ENCODE measurements around the gene LRCOL1.

Gene LRCOL1

DNA sequence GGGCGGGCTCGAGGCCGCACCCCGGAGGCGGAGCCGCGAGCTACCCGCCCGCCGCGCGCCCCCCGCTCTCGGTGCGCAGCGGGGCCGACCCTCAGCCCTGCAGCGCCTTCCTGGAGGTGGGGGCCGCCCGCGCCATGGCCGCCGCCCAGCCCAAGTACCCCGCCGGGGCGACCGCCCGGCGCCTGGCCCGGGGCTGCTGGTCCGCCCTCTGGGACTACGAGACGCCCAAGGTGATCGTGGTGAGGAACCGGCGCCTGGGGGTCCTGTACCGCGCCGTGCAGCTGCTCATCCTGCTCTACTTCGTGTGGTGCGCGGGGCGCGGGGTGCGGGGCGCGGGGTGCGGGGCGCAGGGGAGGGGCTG lies 8.3 kb upstream of the LRCOL1 start, which contains the start of gene P2RX2:
Gene P2RX2, plus strand, starts transcription at position 94 of the 361 bp plus-strand sequence. Its CDS starts 41 bp downstream, at position 135.
- no peak for DNase-seq

DNA sequence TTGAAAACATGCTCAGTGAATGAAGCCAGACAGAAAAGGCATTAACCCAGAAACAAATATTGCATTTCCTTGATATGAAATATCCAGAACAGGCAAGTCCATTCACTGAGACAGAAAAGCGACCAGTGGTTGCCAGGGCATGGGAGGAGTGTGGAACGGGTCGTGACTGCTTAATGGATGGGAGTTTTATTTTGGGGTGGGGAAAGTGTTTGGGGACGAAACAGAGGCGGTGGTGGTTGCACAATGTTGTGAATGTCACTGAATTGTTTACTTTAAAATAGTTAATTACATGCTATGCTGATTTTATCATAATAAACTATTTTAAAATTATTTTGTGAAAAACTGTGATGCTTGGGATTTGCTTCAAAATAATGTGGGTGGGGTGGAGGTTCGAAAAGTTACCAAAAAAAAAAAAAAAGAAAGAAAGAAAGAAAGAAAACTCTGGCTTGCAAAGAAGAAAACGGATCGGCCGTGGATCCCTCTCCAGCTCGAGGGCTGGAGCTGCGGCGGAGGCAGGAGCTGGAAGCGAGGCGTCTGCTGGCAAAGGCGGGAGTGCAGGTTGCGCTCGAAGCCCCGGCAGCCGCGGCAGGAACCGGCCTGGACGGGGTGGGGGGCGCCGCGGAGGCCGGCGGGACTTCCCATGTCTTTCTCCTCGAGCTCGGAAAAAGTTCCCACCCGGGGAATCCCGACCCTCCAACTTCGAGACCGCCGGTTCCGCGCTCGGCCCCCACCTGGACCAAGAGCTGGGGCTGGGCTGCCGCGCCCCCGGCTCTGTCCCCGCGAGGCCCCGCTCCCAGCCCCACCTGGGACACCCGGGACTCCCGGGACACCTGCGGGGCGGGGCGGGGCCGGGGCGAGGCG lies 7.7 kb upstream of the LRCOL1 start:
- DNase-seq, result no peak

DNA sequence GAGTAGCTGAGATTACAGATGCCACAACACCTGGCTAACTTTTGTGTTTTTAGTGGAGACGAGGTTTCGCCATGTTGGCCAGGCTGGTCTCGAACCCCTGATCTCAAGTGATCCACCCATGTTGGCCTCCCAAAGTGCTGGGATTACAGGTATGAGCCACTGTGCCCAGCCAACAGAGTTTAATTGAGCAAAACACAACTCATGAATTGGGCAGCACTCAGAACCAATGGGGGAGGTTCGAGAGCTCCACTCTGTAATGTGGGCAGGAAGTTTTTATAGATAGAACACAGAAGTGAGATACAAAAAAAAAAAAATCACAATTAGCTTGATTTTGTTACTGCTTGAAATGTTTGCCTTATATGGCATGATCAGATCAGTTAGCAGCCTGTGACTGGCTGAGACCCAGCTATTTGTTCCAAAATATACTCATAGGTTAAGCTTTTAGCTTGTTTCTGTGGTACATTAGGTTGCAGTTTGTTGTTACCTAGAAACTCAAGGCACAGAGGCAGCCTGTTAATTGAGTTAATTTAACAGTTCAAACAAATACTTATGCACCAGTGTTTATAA lies 6.8 kb upstream of the LRCOL1 start:
- no peak for DNase-seq

DNA sequence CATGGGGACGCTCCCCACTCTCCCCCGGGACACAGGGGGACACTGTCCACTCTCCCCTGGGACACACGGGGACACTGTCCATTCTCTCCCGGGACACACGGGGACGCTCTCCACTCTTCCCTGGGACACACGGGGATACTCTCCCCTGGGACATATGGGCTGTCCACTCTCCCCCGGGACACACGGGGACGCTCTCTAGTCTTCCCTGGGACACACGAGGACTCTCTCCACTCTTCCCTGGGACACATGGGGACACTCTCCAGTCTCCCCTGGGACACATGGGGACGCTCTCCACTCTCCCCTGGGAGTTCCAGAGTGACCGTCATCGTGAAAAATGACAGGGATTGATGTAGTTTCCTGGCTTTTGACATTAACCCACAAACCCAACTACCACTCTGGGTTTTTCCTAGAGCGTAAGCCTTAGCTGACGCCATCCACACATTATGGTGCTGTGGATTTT lies 5.2 kb upstream of the LRCOL1 start:
- no peak for DNase-seq

DNA sequence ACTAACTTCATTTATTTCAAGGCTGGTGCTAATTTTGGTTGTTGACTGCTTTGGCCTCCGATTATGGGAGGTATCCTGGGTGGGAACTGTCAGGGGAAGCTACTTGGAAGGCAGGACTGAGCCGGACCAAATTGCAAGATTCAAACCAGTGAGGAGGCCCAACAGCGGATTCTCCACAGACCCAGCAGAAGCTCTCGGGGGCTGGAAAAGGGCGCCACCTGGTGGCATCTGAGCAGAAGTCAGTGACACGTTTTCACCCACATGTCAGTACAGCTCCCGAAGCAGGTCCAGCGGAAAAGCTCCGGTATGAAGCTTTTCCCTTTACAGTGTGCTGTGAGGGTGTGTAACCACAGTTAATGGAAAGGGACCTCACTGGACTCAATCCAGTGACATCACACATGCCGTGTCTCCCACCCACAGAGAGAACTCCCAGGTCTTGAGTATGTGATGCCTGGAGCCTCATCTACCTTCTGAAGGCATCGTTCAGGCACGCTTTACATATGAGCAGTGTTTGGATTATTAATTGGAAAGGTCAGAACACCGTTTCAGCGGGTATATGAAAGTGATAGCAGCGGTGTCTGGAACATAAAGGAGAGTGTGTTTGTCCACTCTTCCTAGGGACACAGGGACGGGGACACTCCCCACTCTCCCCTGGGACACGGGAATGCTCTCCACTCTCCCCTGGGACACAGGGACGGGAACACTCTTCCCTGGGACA lies 4.6 kb upstream of the LRCOL1 start:
- peak; percentile 76 for DNase-seq

DNA sequence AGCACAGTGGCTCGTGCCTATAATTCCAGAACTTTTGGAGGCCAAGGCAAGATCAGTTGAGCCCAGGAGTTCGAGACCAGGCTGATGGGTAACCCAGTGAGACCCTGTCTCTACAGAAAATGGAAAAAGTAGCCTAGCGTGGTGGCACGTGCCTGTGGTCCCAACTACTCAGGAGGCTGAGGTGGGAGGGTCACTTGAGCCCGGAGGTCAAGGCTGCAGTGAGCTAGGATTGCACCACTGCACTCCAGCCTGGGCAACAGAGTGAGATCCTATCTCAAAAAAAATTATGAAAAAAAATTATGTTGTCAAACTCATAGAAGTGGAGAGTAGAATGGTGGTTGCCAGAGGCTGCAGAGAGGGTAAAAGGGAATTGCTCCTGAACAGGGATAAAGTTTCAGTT lies 3.6 kb upstream of the LRCOL1 start:
- no peak for DNase-seq

DNA sequence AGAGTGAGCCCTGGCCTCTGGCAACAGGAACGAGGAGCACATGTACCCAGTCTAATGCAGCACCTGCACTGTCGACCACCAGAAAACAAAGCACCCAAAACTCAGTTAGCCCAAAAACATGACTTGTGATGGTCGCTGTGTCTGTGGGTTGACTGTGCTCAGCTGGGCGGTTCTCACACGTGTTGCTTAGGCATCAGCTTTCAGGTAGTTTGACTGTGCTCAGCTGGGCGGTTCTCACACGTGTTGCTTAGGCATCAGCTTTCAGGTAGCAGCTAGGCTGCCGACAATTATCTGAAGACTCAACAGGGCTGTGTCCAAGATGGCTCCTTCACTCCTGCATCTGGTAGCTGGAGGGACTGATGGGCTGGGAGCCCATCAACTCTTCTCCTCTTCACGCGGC lies 1.2 kb upstream of the LRCOL1 start:
- DNase-seq, result no peak

DNA sequence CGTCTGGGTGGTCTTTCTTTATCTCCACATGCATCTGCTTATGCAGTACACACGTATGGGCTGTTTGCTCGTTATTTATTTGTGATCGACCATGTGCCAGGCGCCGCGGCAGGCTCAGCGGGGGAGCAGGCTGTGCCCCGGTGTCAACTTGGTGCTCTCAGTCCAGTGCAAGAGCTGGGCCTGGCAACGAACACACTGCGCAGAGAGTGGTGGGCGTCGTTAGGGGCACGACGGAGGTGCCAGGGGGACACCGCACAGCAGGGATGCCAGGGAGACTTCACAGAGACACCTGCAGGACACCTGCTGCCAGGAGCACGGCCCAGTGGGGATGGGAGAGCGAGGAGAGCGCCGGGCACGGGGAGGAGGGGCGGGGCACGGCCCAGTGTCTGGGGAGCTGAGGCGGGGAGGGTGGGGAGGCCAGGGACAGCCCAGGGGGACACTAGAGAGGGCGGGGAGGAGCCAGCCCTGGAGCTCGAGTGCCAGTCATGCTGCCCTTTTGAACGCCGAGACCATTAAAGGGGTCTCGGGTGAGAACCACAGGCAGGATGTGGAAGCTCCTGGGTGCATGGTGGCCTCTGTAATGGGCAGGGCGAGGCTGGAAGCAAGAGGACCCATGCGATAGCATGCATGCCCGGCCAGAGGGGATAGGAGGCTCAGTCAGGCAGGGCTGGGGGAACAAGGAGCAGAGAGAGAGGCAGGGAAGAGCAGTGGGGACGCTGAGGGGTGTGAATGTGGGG lies 652 bp upstream of the LRCOL1 start:
- DNase-seq, result no peak

DNA sequence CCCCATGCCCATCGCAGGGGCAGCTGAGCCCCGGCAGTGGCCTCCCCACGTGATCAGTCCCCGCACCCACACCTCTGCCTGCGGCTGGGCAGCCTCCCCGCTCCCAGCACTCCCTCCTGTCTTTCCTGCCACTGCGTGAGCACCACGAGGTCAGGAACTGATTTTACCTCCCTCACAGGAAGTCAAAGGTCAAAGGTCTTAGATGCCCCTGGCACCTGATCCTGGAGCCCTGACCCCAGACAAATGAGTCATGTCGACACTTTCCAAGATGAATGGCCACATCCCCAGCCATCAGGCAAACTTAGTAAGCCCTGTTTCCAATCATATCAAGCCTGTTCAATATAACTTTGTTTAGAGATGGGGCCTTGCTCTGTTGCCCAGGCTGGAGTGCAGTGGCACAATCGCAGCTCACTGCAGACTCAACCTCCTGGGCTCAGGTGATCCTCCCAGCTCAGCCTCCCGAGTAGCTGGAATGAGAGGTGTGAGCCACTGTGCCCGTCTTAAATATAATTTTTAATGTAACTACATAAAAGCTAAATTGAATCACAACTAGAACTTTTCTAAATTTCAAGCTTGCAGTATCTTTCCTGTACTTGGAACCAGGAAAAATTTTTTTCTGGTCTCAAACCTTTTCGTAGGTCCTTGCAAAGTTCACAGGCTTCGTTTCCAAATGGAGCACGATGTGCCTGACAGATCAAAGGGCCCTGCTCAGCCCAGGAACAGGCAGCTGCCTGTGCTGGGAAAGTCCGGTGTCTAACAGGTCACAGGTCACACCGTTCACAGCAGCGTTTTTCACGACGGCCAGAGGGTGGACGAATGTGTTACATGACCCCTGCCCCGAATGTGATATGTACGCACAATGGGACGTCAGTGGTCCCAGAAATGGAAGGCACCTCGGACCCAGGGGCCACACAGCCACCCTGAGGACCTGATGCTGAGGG lies 1.9 kb downstream of the LRCOL1 start:
- no peak for DNase-seq

DNA sequence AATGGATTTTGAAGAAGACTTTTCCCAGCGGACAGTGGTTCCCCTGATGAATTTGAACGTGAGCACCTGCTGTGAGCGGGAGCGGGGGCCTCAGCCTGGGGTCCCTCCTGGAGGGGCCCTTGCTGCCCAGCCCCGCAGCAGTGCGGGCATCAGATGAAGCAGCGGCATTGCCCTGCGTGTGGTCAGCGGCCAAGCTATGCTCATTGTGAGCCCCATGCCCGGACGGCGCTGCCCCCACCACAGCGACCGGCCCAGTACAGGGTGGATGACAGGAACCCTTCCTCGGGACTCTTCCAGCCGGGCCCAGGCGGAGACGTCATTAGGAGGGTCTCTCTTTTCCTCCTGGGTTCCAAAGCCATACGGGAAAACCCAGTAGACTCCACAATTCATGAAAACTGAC lies 3.5 kb downstream of the LRCOL1 start:
- no peak for DNase-seq

DNA sequence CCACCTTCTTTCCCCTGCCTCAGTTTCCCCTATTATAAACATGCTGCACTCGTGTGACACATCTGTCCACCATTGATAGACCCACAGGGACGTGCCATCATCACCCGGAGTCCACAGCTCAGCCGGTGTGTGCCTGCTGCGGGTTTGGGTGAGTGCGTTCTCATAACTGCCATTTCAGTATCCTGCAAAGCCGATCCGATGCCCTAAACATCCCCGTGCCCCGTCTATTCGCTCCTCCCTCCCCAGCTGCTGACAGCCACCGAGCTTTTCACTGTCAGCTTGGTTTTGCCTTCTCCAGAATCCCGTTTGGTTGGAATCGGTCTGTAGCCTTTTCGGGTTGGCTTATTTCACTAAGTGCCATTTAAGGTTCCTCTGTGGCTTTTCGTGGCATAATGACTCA lies 3.9 kb downstream of the LRCOL1 start:
- no peak for DNase-seq

DNA sequence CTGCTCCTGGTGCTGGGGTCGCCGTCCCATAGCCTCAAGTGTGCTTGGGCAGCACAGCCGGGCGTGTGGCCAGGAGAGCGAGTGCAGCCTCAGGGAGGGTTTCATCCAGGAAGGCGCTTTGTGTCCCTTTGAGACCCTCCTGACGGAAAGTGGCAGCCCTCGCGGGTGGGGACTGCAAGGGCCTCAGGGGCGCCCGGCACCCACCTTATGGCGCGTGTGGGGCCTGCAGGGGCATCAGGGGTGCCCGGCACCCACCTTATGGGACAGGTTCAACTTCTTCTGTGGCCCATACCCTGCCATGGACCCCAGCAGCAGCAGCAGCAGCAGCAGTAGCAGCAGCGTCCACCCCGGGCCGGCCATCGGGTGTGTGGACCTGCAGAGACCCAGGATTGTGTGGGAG lies 4.5 kb downstream of the LRCOL1 start:
- no peak for DNase-seq

DNA sequence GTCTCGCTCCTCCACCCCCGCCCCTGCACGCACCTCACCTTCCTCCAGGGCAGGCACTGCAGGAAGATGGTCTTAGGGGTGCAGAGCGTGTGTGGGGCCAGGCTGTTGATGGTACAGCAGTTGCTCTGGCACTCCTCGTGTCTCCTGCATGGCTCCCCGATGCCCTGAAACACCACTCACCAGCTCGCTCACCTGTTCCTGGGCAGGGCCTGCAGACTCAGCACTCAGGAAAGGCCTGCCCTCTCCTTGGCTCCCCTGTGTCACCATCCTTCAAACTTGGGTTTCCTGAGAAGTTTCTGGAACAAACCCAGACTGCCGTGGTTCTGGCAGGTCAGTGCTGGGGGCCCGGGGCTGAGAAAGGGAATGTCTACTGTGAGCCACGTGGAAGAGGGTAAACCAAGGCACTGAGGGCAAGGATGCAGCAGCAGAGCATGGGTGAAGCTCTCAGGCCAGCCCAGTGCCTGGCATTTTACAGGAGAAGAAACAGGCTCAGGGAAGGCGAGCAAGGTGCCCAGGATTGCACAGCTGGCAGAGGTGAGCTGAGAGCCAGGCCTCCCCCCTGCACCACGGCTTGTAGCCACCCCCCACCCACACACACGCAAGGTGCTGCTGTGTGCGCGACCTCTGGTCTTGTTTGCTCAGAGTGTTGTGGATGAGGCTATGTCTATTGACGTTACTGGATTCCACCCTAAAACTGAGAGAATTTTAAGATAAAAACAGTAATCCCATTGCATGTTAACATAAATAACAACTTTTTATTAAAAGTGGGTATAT lies 5.5 kb downstream of the LRCOL1 start:
- DNase-seq, result no peak

DNA sequence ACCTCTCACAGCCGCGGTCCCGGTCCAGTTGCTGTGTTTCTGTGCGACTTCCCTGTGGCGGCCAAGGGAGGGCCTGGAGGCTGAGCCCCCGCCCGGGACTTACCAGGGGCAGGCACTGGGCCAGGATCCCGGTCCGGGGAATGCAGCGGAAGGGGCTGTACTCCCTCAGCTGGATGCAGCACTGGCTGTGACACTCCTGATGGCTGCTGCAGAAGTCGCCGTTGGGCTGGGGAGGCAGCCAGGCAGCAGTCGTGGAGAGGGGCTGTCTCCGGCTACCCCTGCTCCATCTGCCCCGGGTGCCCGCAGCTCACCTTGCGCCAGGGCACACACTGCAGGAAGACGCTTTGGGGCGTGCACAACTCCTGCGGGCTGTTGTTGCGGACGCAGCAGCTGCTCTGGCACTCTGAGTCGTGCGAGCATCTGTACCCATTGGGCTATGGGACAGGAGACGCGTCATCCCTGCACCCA lies 6.2 kb downstream of the LRCOL1 start:
- no peak for DNase-seq

DNA sequence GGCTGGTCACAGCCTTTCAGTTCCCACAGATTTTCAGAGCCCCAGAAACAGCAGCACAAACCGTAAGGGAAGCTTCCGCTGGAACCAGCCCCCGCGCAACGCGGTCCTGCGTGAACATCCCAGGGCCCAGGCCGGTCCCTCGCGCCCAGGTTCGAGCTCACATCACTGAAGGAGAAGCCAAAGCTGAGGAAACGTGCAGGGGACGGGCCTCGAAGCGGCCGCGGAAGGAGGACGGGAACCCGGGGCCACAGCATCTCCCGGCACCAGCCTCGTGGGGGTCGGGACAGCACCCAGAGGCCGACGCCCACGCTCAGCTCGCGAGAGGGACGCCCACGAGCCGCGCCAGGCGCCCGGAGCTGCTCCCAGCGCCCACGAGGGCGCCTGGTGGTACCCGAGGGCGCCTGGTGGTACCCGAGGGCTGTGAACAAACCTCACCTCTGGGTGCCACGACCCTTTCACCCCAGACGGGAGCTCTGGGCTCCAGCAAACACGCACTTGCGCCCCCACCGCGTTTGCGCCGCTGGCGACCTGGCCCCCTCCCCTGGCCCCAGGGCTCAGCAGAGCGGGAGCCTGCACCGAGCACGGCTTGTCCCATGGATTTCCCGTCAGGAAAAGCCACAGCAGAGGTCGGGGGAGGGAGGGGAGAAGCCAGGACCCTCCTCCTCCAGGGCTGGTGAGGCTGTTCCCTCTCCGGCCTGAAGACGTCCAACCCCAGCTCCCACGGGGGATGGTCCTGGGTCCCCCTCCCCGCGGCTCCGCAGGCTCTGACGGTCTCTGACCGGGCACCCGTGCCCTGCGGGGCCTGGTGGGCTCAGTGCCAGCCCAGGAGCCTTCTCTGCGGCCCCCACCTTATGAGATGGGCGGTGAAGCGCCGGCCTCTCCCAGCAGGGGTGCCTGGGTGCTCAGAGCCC lies 6.9 kb downstream of the LRCOL1 start:
- no peak for DNase-seq

DNA sequence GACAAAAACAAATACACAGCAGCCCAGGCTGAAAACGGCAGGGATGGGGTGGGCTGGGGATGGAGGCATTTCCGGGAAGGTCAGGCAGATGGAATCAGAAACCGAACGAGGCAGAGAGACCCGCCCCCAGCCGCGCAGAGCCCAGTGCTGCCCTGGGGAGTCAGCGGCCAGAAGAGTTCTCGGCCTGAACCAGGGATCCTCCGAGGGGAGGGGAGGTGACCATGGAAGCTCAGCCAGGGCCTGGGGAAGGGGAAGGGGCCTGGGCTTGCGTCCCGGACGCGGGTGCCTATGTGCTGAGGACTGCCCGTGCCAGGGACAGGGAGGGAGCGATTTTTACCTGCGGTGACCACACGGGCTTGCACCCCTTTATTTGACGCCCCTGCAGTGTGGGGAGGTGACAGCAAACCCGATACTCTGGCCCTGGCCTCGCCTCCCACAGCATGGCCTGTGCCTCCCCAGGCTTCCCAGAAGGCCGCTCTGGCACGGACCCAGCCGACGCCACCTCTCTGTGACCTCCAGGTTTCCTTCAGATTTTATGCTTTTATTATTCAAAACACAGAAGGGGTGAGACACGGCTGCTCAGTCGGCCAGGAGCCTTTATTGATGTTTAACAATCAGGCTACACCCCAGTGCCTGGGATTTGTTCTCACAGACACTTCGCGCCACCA lies 7.7 kb downstream of the LRCOL1 start:
- no peak for DNase-seq

DNA sequence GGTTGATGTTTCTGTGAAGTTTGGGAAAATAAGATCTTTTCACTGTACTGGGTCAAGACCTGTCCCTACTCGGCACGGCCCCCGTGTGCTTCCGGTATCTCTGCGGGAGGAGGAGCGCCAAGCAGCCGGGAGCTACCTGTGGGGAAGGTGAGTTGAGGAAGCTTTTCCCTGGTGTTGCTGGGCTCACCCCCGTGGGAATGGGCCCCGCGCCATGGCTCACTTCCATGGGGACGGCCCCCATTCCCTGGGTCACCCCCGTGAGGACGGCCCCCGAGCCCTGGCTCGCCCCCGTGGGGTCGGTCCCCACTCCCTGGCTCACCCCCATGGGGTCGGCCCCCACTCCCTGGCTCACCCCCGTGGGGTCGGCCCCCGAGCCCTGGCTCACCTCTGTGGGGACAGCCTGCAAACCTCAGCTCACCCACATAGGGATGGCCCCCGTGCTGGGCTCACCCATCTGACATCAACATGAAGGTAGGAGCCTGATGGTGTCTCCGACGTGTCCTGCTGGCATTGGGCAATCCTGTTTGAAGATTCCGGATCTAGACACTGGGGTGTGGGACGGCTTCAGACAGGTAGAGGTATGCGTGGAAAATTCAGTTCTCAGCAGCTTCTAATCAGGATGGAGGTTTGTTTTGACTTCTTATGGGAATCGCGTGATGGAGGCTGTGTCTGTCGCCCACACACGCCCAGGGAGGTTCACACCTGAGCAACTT lies 9.1 kb downstream of the LRCOL1 start:
- no peak for DNase-seq
